GM04503 (cell line): ENCODE measurements around the gene WNT11.
A peak's percentile ranks its signal among the peaks of the same experiment; 100 is the strongest.

Experiments
- DNase-seq: peaks from one replicate; pipeline ENCODE4 v3.0.0-alpha.2; 2012; ENCODE audit warnings: low read depth

Gene WNT11

GRCh38 chr11:76237914-76238313 is 31.6 kb upstream of the WNT11 start:
- no peak for DNase-seq

GRCh38 chr11:76237000-76237649 is 30.8 kb upstream of the WNT11 start:
- DNase-seq, result no peak

GRCh38 chr11:76236092-76236999 is 30.0 kb upstream of the WNT11 start:
- no peak for DNase-seq

- DNase-seq, result peak; percentile 65
Observed at GRCh38 chr11:76235233-76236091, 29.2 kb upstream of the WNT11 start.

GRCh38 chr11:76234416-76235232 is 28.3 kb upstream of the WNT11 start:
- DNase-seq, result no peak

- no peak for DNase-seq
Observed at GRCh38 chr11:76234021-76234415, 27.7 kb upstream of the WNT11 start.

GRCh38 chr11:76233196-76233921 is 27.1 kb upstream of the WNT11 start:
- no peak for DNase-seq

- DNase-seq, result no peak
Observed at GRCh38 chr11:76232026-76232665, 25.8 kb upstream of the WNT11 start.

- DNase-seq, result no peak
Observed at GRCh38 chr11:76231121-76231738, 24.9 kb upstream of the WNT11 start.

- DNase-seq, result no peak
Observed at GRCh38 chr11:76230392-76230791, 24.1 kb upstream of the WNT11 start.

- DNase-seq, result no peak
Observed at GRCh38 chr11:76229690-76230240, 23.5 kb upstream of the WNT11 start.

GRCh38 chr11:76228875-76229149 is 22.5 kb upstream of the WNT11 start:
- DNase-seq, result no peak

- DNase-seq, result no peak
Observed at GRCh38 chr11:76228071-76228874, 22.0 kb upstream of the WNT11 start.

GRCh38 chr11:76226626-76227025 is 20.3 kb upstream of the WNT11 start:
- DNase-seq, result no peak

GRCh38 chr11:76225122-76225611 is 18.9 kb upstream of the WNT11 start:
- no peak for DNase-seq

- no peak for DNase-seq
Observed at GRCh38 chr11:76224461-76225121, 18.3 kb upstream of the WNT11 start.

- DNase-seq, result no peak
Observed at GRCh38 chr11:76221365-76221764, 15.1 kb upstream of the WNT11 start.

- no peak for DNase-seq
Observed at GRCh38 chr11:76219243-76219642, 12.9 kb upstream of the WNT11 start.
